Spleen (tissue), 7 donors: ENCODE measurements around the gene BRS3.

Source experiments
- POLR2AphosphoS5 ChIP-seq, 3 donors: sonication (generic); formaldehyde crosslinking; IDR thresholded peaks; one replicate each; pipeline ENCODE4 v1.5.1; 2017; ENCODE audit warnings: antibody characterized with exemption in 3 of 3
- TF ChIP-seq, protein P1 (sequence below), 11 experiments: fragments of 200-600 bp in 7 of 11; fragments of 450-650 bp in 4 of 11; sonication (generic) in 4 of 11; IDR thresholded peaks in 8 of 11; conservative IDR thresholded peaks in 3 of 11; 1 replicate in 7 of 11; 2 replicates in 4 of 11; pipeline versions ENCODE4 v1.4.0 to v1.8.0; 2016 to 2021; ENCODE audit warnings: antibody characterized with exemption in 11 of 11, inconsistent platforms in 4 of 11, mild to moderate bottlenecking in 1 of 11
- donor health status: DM: no; HTN: no; CAD: no; lungs with moderate emphysema.
- donor health status: DM: no; HTN: no; CAD: no.
- donor health status: DM: no; HTN: no; CAD: no.

DNA sequence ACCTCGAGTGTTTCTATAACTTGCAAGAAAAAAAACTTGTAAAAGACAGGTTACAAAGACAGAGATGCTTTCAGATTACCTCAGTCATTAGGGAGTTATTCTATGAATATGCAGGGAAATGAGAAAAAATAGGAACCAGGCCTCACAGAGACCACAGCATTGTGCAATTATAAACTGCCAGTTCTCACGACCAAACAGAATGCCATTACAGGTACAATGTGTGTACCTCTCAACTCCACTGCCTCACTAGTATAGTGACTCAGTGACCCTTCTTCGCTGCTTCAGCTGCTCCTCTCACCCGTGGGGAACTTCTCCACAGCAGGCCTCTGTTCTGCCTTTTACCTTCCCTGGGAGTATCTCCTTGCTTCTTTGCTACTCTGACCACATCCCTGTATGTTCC lies 7.3 kb downstream of the BRS3 start:
- TF ChIP-seq, protein P1, sequence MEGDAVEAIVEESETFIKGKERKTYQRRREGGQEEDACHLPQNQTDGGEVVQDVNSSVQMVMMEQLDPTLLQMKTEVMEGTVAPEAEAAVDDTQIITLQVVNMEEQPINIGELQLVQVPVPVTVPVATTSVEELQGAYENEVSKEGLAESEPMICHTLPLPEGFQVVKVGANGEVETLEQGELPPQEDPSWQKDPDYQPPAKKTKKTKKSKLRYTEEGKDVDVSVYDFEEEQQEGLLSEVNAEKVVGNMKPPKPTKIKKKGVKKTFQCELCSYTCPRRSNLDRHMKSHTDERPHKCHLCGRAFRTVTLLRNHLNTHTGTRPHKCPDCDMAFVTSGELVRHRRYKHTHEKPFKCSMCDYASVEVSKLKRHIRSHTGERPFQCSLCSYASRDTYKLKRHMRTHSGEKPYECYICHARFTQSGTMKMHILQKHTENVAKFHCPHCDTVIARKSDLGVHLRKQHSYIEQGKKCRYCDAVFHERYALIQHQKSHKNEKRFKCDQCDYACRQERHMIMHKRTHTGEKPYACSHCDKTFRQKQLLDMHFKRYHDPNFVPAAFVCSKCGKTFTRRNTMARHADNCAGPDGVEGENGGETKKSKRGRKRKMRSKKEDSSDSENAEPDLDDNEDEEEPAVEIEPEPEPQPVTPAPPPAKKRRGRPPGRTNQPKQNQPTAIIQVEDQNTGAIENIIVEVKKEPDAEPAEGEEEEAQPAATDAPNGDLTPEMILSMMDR (IDR thresholded peaks at IDR 0.05 in 8 of 11, conservative IDR thresholded peaks at IDR 0.05 in 3 of 11) = no peak
- no peak for TF ChIP-seq POLR2AphosphoS5 (IDR thresholded peaks at IDR 0.05)
